MM.1S (cell line): ENCODE results near the gene ETNK2.

Source experiments
- EZH2 ChIP-seq: fragments of 300-600 bp; sonication (generic); optimal IDR thresholded peaks from 2 replicates; pipeline ENCODE3; 2017; ENCODE audit warnings: low read depth, mild to moderate bottlenecking, antibody characterized with exemption, low read length, mixed read lengths
- EZH2phosphoT487 ChIP-seq: fragments of 300-600 bp; sonication (generic); IDR thresholded peaks from 2 replicates; pipeline ENCODE4 v1.6.1; 2018; ENCODE audit warnings: antibody characterized with exemption, low read length
- TF ChIP-seq, protein P1 (sequence below): fragments of 300-600 bp; sonication (generic); IDR thresholded peaks from 2 replicates; pipeline ENCODE4 v1.5.1; 2016; ENCODE audit warnings: antibody characterized with exemption, low read length, mixed read lengths

DNA sequence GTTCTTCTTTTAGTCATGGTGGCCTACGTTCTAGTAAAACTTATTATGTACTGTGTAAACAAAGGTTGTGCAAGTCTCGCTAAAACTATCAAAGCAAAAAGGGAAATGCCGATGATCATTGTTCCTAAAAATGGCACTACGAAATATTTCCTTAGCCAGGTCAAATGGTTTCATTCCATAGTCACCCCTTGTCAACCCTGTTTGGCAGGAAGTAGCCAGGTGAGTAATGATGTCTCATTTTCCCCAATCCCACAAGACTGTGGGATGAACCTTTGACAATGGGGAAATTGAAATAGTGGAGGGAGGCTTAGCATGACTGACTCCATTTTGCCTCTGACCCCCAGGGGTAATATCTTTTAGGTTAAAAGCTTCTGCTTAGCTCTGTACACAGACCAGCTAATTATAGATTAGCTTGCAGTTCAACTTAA, 19.9 kb upstream of the ETNK2 start:
- TF ChIP-seq EZH2 (no peak), EZH2phosphoT487 (no peak)
- TF ChIP-seq, protein P1, sequence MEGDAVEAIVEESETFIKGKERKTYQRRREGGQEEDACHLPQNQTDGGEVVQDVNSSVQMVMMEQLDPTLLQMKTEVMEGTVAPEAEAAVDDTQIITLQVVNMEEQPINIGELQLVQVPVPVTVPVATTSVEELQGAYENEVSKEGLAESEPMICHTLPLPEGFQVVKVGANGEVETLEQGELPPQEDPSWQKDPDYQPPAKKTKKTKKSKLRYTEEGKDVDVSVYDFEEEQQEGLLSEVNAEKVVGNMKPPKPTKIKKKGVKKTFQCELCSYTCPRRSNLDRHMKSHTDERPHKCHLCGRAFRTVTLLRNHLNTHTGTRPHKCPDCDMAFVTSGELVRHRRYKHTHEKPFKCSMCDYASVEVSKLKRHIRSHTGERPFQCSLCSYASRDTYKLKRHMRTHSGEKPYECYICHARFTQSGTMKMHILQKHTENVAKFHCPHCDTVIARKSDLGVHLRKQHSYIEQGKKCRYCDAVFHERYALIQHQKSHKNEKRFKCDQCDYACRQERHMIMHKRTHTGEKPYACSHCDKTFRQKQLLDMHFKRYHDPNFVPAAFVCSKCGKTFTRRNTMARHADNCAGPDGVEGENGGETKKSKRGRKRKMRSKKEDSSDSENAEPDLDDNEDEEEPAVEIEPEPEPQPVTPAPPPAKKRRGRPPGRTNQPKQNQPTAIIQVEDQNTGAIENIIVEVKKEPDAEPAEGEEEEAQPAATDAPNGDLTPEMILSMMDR: no peak
